T-helper 2 cell treated with Interferon-gamma antibody and Interleukin-4, amounts not matched to agents 5 μg/mL and 100 μg/mL, for 36 hours (primary cell): Measurements from ENCODE around the gene TAF11L8.
"Not testable (repeated sequence)": the region's sequence is repeated elsewhere in the genome, so short reads cannot be mapped to it uniquely, and the experiment has no call there.

Source experiments
- DNase-seq: peaks from one replicate; pipeline ENCODE4 v3.0.0; 2021; ENCODE audit warnings: low spot score
- H3K27ac Mint-ChIP-seq: one replicate; pipeline ENCODE4 v1.8.0; 2021; ENCODE audit warnings: mild to moderate bottlenecking, mixed read lengths
- H3K27me3 Mint-ChIP-seq: one replicate; pipeline ENCODE4 v1.8.0; 2021; ENCODE audit warnings: low read depth, mixed read lengths
- H3K36me3 Mint-ChIP-seq: one replicate; pipeline ENCODE4 v1.8.0; 2021; ENCODE audit warnings: low read depth, mixed read lengths
- H3K4me1 Mint-ChIP-seq: one replicate; pipeline ENCODE4 v1.8.0; 2021; ENCODE audit warnings: low read depth, mixed read lengths
- H3K4me3 Mint-ChIP-seq: one replicate; pipeline ENCODE4 v1.8.0; 2022; ENCODE audit warnings: mild to moderate bottlenecking, moderate library complexity, mixed read lengths
- H3K9me3 Mint-ChIP-seq: one replicate; pipeline ENCODE4 v1.8.0; 2021; ENCODE audit warnings: mixed read lengths

The TAF11L8 gene

GRCh38 chr5:17590860-17591259 is at the start of gene TAF11L8:
Gene TAF11L8, minus strand, starts transcription at chr5:17590960.
- H3K4me1 Mint-ChIP-seq, H3K27me3 Mint-ChIP-seq, H3K4me3 Mint-ChIP-seq, H3K27ac Mint-ChIP-seq, H3K9me3 Mint-ChIP-seq, H3K36me3 Mint-ChIP-seq, DNase-seq: not testable (repeated sequence)

- no peaks in the 10 kb centered on the region for H3K36me3 Mint-ChIP-seq
- H3K4me1 Mint-ChIP-seq = no peaks in the 10 kb centered on the region
- no peak for DNase-seq
- H3K27ac Mint-ChIP-seq = no peak within 1 kb of the TSS
- no peaks in the 10 kb centered on the region for H3K27me3 Mint-ChIP-seq
- no peak within 1 kb of the TSS for H3K4me3 Mint-ChIP-seq
- peaks cover 27% of the 10 kb centered on the region for H3K9me3 Mint-ChIP-seq
Measured at GRCh38 chr5:17634160-17634559, 43.4 kb upstream of the TAF11L8 start, which contains the start of gene TAF11L14. Gene TAF11L14, plus strand, starts transcription at chr5:17634460.

GRCh38 chr5:17631788-17632187 is 41.0 kb upstream of the TAF11L8 start, which contains the start of gene TAF11L13:
Gene TAF11L13, plus strand, starts transcription at chr5:17632088.
- H3K9me3 Mint-ChIP-seq = peaks cover 32% of the 10 kb centered on the region
- not testable (repeated sequence) for H3K4me3 Mint-ChIP-seq, DNase-seq, H3K27me3 Mint-ChIP-seq, H3K4me1 Mint-ChIP-seq, H3K27ac Mint-ChIP-seq, H3K36me3 Mint-ChIP-seq

GRCh38 chr5:17625686-17626085 is 34.9 kb upstream of the TAF11L8 start:
- DNase-seq = no peak
- H3K9me3 Mint-ChIP-seq = peaks cover 43% of the 10 kb centered on the region
- no peaks in the 10 kb centered on the region for H3K4me1 Mint-ChIP-seq
- H3K27me3 Mint-ChIP-seq = no peaks in the 10 kb centered on the region
- no peak overlapping the region for H3K4me3 Mint-ChIP-seq
- H3K27ac Mint-ChIP-seq = no peak overlapping the region
- H3K36me3 Mint-ChIP-seq = no peaks in the 10 kb centered on the region

- Mint-ChIP-seq H3K27me3 (no peaks in the 10 kb centered on the region), H3K9me3 (peaks cover 36% of the 10 kb centered on the region), H3K4me3 (no peak overlapping the region), H3K36me3 (no peaks in the 10 kb centered on the region), H3K27ac (no peak overlapping the region), H3K4me1 (no peaks in the 10 kb centered on the region)
- DNase-seq = no peak
Measured at GRCh38 chr5:17620627-17621026, 29.9 kb upstream of the TAF11L8 start.

- H3K27ac Mint-ChIP-seq = no peak overlapping the region
- no peaks in the 10 kb centered on the region for H3K36me3 Mint-ChIP-seq
- DNase-seq = no peak
- no peaks in the 10 kb centered on the region for H3K27me3 Mint-ChIP-seq
- no peaks in the 10 kb centered on the region for H3K4me1 Mint-ChIP-seq
- H3K9me3 Mint-ChIP-seq = peaks cover 39% of the 10 kb centered on the region
- no peak overlapping the region for H3K4me3 Mint-ChIP-seq
Measured at GRCh38 chr5:17619354-17619753, 28.6 kb upstream of the TAF11L8 start.

- Mint-ChIP-seq H3K36me3 (no peaks in the 10 kb centered on the region), H3K4me3 (no peak overlapping the region), H3K9me3 (peaks cover 33% of the 10 kb centered on the region), H3K27ac (no peak overlapping the region), H3K4me1 (no peaks in the 10 kb centered on the region), H3K27me3 (no peaks in the 10 kb centered on the region)
- no peak for DNase-seq
Measured at GRCh38 chr5:17614872-17615605, 24.3 kb upstream of the TAF11L8 start.

- not testable (repeated sequence) for DNase-seq, H3K4me1 Mint-ChIP-seq, H3K27ac Mint-ChIP-seq, H3K36me3 Mint-ChIP-seq, H3K4me3 Mint-ChIP-seq, H3K27me3 Mint-ChIP-seq
- peaks cover 56% of the 10 kb centered on the region for H3K9me3 Mint-ChIP-seq
Measured at GRCh38 chr5:17610092-17610491, 19.3 kb upstream of the TAF11L8 start, which contains the start of gene TAF11L12. Gene TAF11L12, plus strand, starts transcription at chr5:17610392.

- H3K4me1 Mint-ChIP-seq, H3K36me3 Mint-ChIP-seq, H3K4me3 Mint-ChIP-seq, H3K27ac Mint-ChIP-seq, DNase-seq, H3K27me3 Mint-ChIP-seq: not testable (repeated sequence)
- H3K9me3 Mint-ChIP-seq = peaks cover 57% of the 10 kb centered on the region
Measured at GRCh38 chr5:17607461-17607860, 16.7 kb upstream of the TAF11L8 start.

GRCh38 chr5:17604951-17605350 is 14.2 kb upstream of the TAF11L8 start:
- H3K27ac Mint-ChIP-seq = no peak overlapping the region
- H3K9me3 Mint-ChIP-seq = peaks cover 53% of the 10 kb centered on the region
- H3K27me3 Mint-ChIP-seq = no peaks in the 10 kb centered on the region
- DNase-seq = no peak
- no peaks in the 10 kb centered on the region for H3K4me1 Mint-ChIP-seq
- H3K36me3 Mint-ChIP-seq = no peaks in the 10 kb centered on the region
- H3K4me3 Mint-ChIP-seq = no peak overlapping the region

GRCh38 chr5:17603880-17604279 is 13.1 kb upstream of the TAF11L8 start, which contains the start of gene TAF11L11:
Gene TAF11L11, plus strand, starts transcription at chr5:17604183.
- not testable (repeated sequence) for H3K4me1 Mint-ChIP-seq, H3K27ac Mint-ChIP-seq, H3K36me3 Mint-ChIP-seq, H3K4me3 Mint-ChIP-seq, H3K27me3 Mint-ChIP-seq, DNase-seq
- peaks cover 49% of the 10 kb centered on the region for H3K9me3 Mint-ChIP-seq

GRCh38 chr5:17597728-17598127 is 7.0 kb upstream of the TAF11L8 start, which contains the start of gene TAF11L10:
Gene TAF11L10, minus strand, starts transcription at chr5:17597828.
- H3K9me3 Mint-ChIP-seq = peaks cover 12% of the 10 kb centered on the region
- H3K27me3 Mint-ChIP-seq, H3K27ac Mint-ChIP-seq, H3K4me3 Mint-ChIP-seq, H3K36me3 Mint-ChIP-seq, H3K4me1 Mint-ChIP-seq, DNase-seq: not testable (repeated sequence)

GRCh38 chr5:17594255-17594654 is 3.5 kb upstream of the TAF11L8 start, which contains the start of gene TAF11L9:
Gene TAF11L9, minus strand, starts transcription at chr5:17594394.
- H3K27ac Mint-ChIP-seq, H3K9me3 Mint-ChIP-seq, H3K27me3 Mint-ChIP-seq, DNase-seq, H3K4me1 Mint-ChIP-seq, H3K36me3 Mint-ChIP-seq, H3K4me3 Mint-ChIP-seq: not testable (repeated sequence)

GRCh38 chr5:17585658-17586057 is 5.1 kb downstream of the TAF11L8 start, which contains the start of gene TAF11L7:
Gene TAF11L7, minus strand, starts transcription at chr5:17585758.
- H3K4me3 Mint-ChIP-seq, H3K27ac Mint-ChIP-seq, H3K9me3 Mint-ChIP-seq, DNase-seq, H3K4me1 Mint-ChIP-seq, H3K27me3 Mint-ChIP-seq, H3K36me3 Mint-ChIP-seq: not testable (repeated sequence)
